ENCODE results near the gene CDC26. TPM values are rescaled to one million over a fixed set of nuclear protein-coding genes. Genes with fewer than 3 reads are reported as not detected.
A peak's percentile ranks its signal among the peaks of the same experiment; 100 is the strongest.
"Not testable (repeated sequence)": the region's sequence is repeated elsewhere in the genome, so short reads cannot be mapped to it uniquely, and the experiment has no call there.

Gene CDC26
- total RNA-seq, 1 donor from 2014 or later: 17.8 TPM

- DNase-seq (ENCODE audit: low spot score) (no peak), ATAC-seq (no peak)
Observed at GRCh38 chr9:113244556-113244955, 30.8 kb downstream of the CDC26 start.

- ATAC-seq (no peak), DNase-seq (ENCODE audit: low spot score) (no peak)
Observed at GRCh38 chr9:113241161-113241560, 34.2 kb downstream of the CDC26 start.

- DNase-seq (ENCODE audit: low spot score) (no peak), ATAC-seq (peak; percentile 66)
Observed at GRCh38 chr9:113238859-113239232, 36.5 kb downstream of the CDC26 start.

GRCh38 chr9:113238202-113238858, 37.0 kb downstream of the CDC26 start:
- ATAC-seq (peak; percentile 58), DNase-seq (ENCODE audit: low spot score) (no peak)

GRCh38 chr9:113237026-113237425, 38.3 kb downstream of the CDC26 start:
- DNase-seq (ENCODE audit: low spot score) (no peak), ATAC-seq (no peak)

- not testable (repeated sequence) for DNase-seq (ENCODE audit: low spot score)
- ATAC-seq: peak; percentile 24
Observed at GRCh38 chr9:113235701-113236255, 39.6 kb downstream of the CDC26 start.

- no peak for ATAC-seq
- no peak for DNase-seq (ENCODE audit: low spot score)
Observed at GRCh38 chr9:113231701-113232100, 43.7 kb downstream of the CDC26 start.

GRCh38 chr9:113228130-113228665, 47.2 kb downstream of the CDC26 start:
- DNase-seq (ENCODE audit: low spot score) (no peak), ATAC-seq (peak; percentile 77)

- ATAC-seq (no peak), DNase-seq (ENCODE audit: low spot score) (no peak)
Observed at GRCh38 chr9:113227436-113227835, 47.9 kb downstream of the CDC26 start.

- DNase-seq (ENCODE audit: low spot score): no peak
- no peak for ATAC-seq
Observed at GRCh38 chr9:113223963-113224362, 51.4 kb downstream of the CDC26 start.

GRCh38 chr9:113222482-113222841, 52.9 kb downstream of the CDC26 start:
- peak; percentile 54 for ATAC-seq
- peak; percentile 68 for DNase-seq (ENCODE audit: low spot score)

- ATAC-seq: peak; percentile 36
Observed at GRCh38 chr9:113221800-113222481, 53.4 kb downstream of the CDC26 start.

GRCh38 chr9:113221003-113221799, 54.2 kb downstream of the CDC26 start, which contains the start of the genes FKBP15 and SLC31A1:
Gene FKBP15 (minus strand): TSS chr9:113221277. CDS start chr9:113221243, 34 bp downstream.
Gene SLC31A1 (plus strand): TSS chr9:113221544. CDS start chr9:113256149, 34,605 bp downstream.
- DNase-seq (ENCODE audit: low spot score): peak; percentile 99
- peak; percentile 95 for ATAC-seq

More at GRCh38 chr9:113221800-113222481, 53.4 kb downstream of the CDC26 start:
- no peak for DNase-seq (ENCODE audit: low spot score)

- DNase-seq (ENCODE audit: low spot score) (no peak), ATAC-seq (no peak)
Observed at GRCh38 chr9:113220467-113221002, 54.8 kb downstream of the CDC26 start.

- ATAC-seq (no peak), DNase-seq (ENCODE audit: low spot score) (no peak)
Observed at GRCh38 chr9:113219969-113220368, 55.4 kb downstream of the CDC26 start.

GRCh38 chr9:113219186-113219936, 56.0 kb downstream of the CDC26 start:
- DNase-seq (ENCODE audit: low spot score) (no peak), ATAC-seq (no peak)
